Testis (tissue), 2 donors: ENCODE data around the gene VENTX.

Experiments used
- POLR2A ChIP-seq: fragments of 450-650 bp; IDR thresholded peaks from one replicate; pipeline ENCODE4 v1.6.1; 2017; ENCODE audit warnings: antibody characterized with exemption, mild to moderate bottlenecking, moderate library complexity
- TF ChIP-seq, protein P1 (sequence below), 3 experiments: fragments of 450-650 bp in 2 of 3; fragments of 200-600 bp in 1 of 3; sonication (generic) in 1 of 3; IDR thresholded peaks; one replicate each; pipeline ENCODE4 v1.5.1; 2016 to 2019; ENCODE audit warnings: antibody characterized with exemption in 3 of 3, mild to moderate bottlenecking in 2 of 3, moderate library complexity in 1 of 3

DNA sequence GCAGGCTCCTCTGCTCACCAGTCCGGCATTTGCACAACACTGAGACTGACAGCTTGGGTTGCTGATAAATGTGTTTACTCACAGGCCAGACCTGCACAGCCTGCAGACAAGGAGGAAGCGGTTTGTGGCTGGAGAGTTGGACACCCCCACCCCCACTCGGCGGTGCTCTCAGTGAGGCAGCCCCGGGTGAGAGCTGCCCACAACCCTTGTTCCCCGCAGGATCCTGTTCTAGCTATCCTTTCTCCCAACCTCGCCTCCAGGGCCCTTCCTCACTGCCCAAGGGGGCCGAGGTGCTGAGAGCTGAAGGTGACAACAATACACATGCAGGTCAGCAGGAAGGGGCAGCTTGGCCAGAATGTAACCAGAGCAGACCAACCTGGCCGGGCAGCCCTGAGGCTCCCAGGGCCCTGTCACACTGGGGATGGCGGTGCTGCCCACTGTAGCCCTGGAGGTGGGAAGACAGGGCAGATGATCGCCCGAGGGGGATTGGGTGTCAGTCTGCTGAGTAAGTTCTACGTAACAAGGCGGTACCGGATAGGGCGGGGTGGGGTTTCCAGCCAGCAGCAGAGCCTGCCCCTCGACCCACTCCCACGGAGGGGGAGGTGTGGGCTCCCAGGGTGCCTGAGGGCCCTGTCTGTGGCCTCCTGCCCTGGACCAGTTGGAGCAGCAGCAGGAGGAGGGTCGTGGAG lies 41.1 kb downstream of the VENTX start:
- TF ChIP-seq, protein P1, sequence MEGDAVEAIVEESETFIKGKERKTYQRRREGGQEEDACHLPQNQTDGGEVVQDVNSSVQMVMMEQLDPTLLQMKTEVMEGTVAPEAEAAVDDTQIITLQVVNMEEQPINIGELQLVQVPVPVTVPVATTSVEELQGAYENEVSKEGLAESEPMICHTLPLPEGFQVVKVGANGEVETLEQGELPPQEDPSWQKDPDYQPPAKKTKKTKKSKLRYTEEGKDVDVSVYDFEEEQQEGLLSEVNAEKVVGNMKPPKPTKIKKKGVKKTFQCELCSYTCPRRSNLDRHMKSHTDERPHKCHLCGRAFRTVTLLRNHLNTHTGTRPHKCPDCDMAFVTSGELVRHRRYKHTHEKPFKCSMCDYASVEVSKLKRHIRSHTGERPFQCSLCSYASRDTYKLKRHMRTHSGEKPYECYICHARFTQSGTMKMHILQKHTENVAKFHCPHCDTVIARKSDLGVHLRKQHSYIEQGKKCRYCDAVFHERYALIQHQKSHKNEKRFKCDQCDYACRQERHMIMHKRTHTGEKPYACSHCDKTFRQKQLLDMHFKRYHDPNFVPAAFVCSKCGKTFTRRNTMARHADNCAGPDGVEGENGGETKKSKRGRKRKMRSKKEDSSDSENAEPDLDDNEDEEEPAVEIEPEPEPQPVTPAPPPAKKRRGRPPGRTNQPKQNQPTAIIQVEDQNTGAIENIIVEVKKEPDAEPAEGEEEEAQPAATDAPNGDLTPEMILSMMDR (IDR thresholded peaks at IDR 0.05): no peak
- no peak for TF ChIP-seq POLR2A
